SK-N-MC (cell line): ENCODE results near the gene HABP4.

Experiments
- DNase-seq: peaks from one replicate; pipeline ENCODE4 v3.0.0-alpha.2; 2011; ENCODE audit warnings: low read depth, low spot score
- H3K27ac ChIP-seq: fragments of 200-600 bp; sonication (generic); 2 replicates; pipeline ENCODE4 v1.5.1; 2016; ENCODE audit warnings: mixed run types
- H3K36me3 ChIP-seq: fragments of 200-600 bp; sonication (generic); 2 replicates; pipeline ENCODE4 v1.6.1; 2017; ENCODE audit warnings: antibody characterized with exemption, low read length, mixed read lengths; ENCODE audit not compliant: insufficient read depth
- H3K4me3 ChIP-seq: fragments of 200-600 bp; sonication (generic); 2 replicates; pipeline ENCODE4 v1.5.1; 2016
- H3K9ac ChIP-seq: fragments of 200-600 bp; sonication (generic); 2 replicates; pipeline ENCODE4 v1.8.0; 2017; ENCODE audit warnings: mixed run types, mixed read lengths; ENCODE audit not compliant: insufficient read length
- H3K9me3 ChIP-seq: fragments of 200-600 bp; sonication (generic); 2 replicates; pipeline ENCODE4 v1.6.1; 2017; ENCODE audit warnings: low read depth, mild to moderate bottlenecking, antibody characterized with exemption, low read length, moderate library complexity, mixed read lengths
- EZH2 ChIP-seq: fragments of 200-600 bp; sonication (generic); IDR thresholded peaks from one replicate; pipeline ENCODE4 v1.6.1; 2017; ENCODE audit warnings: antibody characterized with exemption
- FOXP2 ChIP-seq: optimal IDR thresholded peaks from 2 replicates; pipeline ENCODE3; 2011; ENCODE audit warnings: mild to moderate bottlenecking, moderate library complexity; ENCODE audit not compliant: insufficient read depth; ENCODE audit errors: extremely low read length, control extremely low read depth
- POLR2AphosphoS5 ChIP-seq: IDR thresholded peaks from 2 replicates; pipeline ENCODE4 v1.6.1; 2012; ENCODE audit warnings: mild to moderate bottlenecking, low read depth, low read length, borderline replicate concordance

Gene HABP4

DNA sequence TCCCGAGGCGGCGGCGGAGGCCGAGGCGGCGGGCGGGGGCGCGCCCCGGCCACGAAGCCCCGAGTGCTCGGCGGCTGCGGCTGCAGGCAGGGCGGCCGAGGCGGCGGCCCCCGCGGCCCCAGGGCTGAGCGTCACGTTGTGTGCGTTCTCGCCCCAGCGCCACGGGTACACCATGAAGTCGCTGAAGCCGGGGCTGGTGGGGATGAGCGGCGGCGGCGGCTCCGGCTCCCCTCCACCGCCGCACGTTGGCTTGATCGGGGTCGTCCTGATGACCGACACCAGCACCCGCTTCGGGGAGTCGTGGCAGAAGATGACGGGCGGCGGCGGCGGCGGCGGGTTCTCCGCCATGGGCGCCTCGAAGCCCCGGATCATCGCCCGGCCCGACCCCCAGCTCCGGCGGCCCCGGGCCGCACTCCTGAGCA, 32.3 kb upstream of the HABP4 start:
- DNase-seq, result no peak
- TF ChIP-seq FOXP2, result no peak
- TF ChIP-seq POLR2AphosphoS5, result no peak
- TF ChIP-seq EZH2, result no peak
- H3K4me3 ChIP-seq, result peak overlapping the region; percentile 82
- peak overlapping the region; percentile 84 for H3K27ac ChIP-seq
- H3K9ac ChIP-seq, result peak overlapping the region; percentile 94
- no peaks in the 10 kb centered on the region for H3K9me3 ChIP-seq
- 0 out of 2 replicates have a peak, but pooled peaks cover 3% of the 10 kb centered on the region for H3K36me3 ChIP-seq

DNA sequence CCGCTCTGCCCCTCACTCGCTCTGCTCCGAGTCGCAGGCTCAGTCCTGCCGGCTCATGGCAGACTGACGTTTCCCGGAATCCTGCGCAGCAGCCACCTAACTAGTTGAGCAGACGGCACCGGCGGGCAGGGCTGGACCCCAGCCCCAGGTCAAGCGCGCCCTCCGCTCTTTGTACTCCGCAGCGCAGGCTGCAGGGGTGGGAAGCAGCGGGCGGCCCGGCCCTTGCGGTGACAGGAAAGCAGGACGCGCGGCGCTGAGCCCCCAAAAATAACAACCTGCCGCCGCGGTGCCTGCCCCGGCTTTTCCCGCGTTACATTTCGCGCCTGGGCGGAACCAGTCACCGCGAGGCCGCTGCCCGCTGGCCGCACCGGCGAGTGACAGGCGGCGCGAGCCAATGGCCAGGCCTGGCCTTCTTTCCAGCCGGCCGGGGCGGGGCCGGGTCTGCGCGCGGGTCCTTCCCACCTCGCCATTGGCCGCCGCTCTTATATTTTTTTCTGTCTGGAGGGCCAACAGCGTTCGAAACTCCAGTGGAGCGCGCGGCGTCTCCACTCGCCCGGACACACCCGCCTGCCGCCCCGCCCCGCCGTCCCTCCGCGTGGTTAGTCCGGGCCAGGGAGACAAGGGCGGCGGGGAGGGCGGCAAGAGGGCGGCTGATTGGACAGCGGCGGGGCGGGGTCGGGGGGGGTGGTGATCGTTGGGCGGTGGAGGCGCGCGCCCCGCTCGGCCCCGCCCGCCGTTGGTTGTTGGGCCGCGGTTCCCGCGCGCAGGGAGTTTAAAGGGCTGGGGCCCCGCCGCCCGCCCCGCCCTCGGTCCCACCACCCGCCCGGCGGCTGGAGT, 31.7 kb upstream of the HABP4 start, which contains the start of gene ZNF367:
TSS of gene ZNF367 (minus strand) at position 288 of the 837 bp plus-strand sequence. CDS start 338 bp downstream, outside the sequence.
- Histone ChIP-seq H3K36me3 (0 out of 2 replicates have a peak, but pooled peaks cover 3% of the 10 kb centered on the region), H3K27ac (peak within 1 kb of the TSS; percentile 89), H3K4me3 (peak within 1 kb of the TSS; percentile 82), H3K9ac (peak within 1 kb of the TSS; percentile 94), H3K9me3 (no peaks in the 10 kb centered on the region)
- TF ChIP-seq FOXP2 (no peak), POLR2AphosphoS5 (peak; percentile 57)
- DNase-seq, result peak; percentile 73

DNA sequence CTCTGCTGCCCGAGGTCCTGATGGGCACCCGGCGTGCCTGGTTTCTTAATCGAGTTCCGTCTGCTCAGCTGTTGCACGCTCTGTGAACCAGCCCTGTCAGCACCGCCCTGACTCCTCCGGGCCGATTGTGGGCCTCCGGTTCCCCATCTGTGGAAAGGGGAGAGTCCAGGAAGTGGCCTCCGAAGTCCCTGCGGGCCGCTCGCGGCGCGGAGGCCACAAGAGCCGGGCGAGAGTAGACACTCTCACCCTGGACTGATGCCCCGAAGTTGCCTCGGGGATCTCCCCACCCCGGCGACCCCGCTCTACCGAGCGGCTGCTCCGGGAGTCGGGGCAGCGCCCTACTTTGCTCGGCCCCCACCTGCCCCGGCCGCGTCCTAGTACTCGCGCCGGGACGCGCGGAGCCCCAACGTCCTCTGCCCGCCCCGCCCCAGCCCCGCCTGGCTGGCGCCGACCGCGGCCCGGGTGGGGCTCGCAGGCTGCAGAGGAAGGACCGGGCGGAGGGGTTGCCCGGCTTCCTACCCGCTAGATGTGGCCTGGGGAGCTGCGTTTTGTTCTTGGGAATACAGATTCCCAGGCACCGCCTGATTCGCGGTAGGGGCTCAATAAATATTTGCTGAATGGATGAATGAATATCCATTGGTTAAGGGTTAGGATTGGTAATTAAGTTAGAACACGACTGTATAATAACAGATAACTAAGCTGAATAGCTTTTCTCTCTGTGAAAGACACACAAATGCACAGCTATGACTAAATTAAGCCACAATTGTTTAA, 30.9 kb upstream of the HABP4 start:
- Histone ChIP-seq H3K9ac (peak overlapping the region; percentile 87), H3K36me3 (0 out of 2 replicates have a peak, but pooled peaks cover 3% of the 10 kb centered on the region), H3K27ac (peak overlapping the region; percentile 89), H3K9me3 (no peaks in the 10 kb centered on the region), H3K4me3 (peak overlapping the region; percentile 82)
- TF ChIP-seq POLR2AphosphoS5, result peak; percentile 70
- TF ChIP-seq FOXP2, result no peak
- TF ChIP-seq EZH2, result no peak
- no peak for DNase-seq

DNA sequence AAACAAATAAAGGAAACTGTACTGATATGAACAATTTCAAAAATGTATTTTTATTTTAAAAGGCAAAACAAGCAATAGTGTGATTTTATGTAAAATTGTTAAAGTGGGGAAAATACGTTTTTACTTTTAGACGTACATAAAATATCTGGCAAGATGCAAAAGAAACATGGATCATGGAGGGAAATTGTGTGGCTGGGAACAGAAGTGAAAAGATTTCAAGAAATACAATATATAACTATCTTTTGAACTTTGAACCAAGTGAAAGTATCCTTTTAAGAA, 30.3 kb upstream of the HABP4 start:
- Histone ChIP-seq H3K27ac (peak overlapping the region; percentile 89), H3K4me3 (peak overlapping the region; percentile 82), H3K9ac (peak overlapping the region; percentile 87), H3K36me3 (0 out of 2 replicates have a peak, but pooled peaks cover 3% of the 10 kb centered on the region), H3K9me3 (no peaks in the 10 kb centered on the region)
- TF ChIP-seq EZH2 (no peak), POLR2AphosphoS5 (no peak), FOXP2 (no peak)
- no peak for DNase-seq

DNA sequence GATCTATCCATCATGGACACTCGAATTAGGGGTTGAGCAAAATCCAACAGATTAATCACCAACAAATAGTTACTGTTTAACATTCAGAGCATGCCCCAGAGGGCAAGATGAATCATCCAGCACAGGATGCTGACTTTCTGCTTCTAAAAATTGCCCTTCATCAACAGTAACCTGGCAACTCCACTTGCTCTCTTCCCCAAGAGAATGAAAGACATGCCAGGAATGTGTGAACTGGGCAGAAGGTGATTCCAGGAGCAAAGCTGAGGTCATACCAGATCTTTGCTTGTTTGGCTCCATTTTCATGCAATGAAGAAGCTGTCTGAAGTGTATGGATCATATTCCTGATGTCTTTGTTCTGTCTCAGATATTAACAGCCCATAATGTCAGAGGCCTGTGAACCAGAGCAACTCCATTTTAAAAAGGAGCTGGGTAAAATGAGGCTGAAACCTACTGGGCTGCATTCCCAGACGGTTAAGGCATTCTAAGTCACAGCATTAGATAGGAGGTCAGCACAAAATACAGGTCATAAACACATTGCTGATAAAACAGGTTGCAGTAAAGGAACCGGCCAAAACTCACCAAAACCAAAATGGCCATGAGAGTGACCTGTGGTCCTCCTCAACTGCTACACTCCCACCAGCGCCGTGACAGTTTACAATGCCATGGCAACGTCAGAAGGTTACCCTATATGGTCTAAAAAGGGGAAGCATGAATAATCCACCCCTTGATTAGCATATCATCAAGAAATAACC, 29.3 kb upstream of the HABP4 start:
- H3K4me3 ChIP-seq, result peak overlapping the region; percentile 82; the same call in 1 of the 2 replicates
- DNase-seq, result no peak

DNA sequence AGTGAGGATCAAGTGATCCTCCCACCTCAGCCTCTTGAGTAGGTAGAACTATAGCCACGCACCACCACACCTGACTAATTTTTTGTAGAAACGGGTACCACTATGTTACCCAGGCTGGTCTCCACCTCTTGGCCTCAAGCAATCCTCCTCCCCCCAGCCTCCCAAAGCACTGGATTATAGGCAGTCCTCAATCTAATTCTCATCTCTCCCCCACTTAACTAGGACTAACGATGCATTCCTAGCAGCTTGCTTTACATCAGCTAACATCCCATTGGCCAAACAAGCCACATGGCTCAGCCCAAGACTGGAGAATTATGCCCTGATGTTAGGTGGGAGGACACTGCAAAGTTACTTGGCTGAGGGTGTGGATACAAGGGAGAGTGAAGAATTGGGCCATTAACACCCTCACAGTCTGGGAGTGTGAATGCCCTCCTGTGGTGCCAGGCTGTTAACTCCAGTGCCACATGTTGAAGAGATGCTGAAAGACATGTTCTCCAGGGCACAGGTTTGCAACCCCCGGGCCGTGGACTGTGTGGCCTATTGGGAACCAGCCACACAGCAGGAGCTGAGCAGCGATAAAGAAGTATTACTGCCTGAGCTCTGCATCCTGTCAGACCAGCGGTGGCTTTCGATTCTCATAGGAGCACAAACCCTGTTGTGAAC, 26.5 kb upstream of the HABP4 start:
- Histone ChIP-seq H3K9me3 (no peaks in the 10 kb centered on the region), H3K36me3 (no peaks in the 10 kb centered on the region), H3K9ac (no peak overlapping the region), H3K27ac (no peak overlapping the region), H3K4me3 (no peak overlapping the region)
- TF ChIP-seq FOXP2, result no peak
- no peak for TF ChIP-seq POLR2AphosphoS5
- TF ChIP-seq EZH2, result no peak
- DNase-seq, result no peak

More for the DNA sequence above, 29.3 kb upstream of the HABP4 start:
- TF ChIP-seq POLR2AphosphoS5 (no peak), FOXP2 (no peak), EZH2 (no peak)
- Histone ChIP-seq H3K9ac (peak overlapping the region; percentile 87), H3K9me3 (no peaks in the 10 kb centered on the region), H3K36me3 (0 out of 2 replicates have a peak, but pooled peaks cover 3% of the 10 kb centered on the region), H3K27ac (peak overlapping the region; percentile 89)

DNA sequence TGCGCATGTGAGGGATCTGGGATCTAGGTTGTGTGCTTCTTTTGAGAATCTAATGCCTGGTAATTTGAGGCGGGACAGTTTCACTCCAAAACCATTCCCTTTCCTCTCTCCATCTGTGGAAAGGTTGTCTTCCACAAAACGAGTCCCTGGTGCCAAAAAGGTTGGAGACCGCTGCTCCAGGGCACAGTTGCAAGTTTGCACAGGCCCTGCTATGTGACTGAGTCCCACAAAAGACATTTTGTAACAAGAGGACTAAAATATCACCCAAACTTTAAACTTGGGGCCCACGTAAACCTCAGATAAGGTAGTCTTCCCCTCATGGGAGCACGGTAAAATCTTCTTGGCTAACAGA, 26.0 kb upstream of the HABP4 start:
- Histone ChIP-seq H3K9ac (no peak overlapping the region), H3K36me3 (no peaks in the 10 kb centered on the region)
- no peak for DNase-seq

More for the DNA sequence above, 26.0 kb upstream of the HABP4 start:
- 0 out of 2 replicates have a peak overlapping the region, but pooled peaks have one; percentile 13 for H3K27ac ChIP-seq
- no peak overlapping the region for H3K4me3 ChIP-seq
- no peaks in the 10 kb centered on the region for H3K9me3 ChIP-seq
- no peak for TF ChIP-seq EZH2
- no peak for TF ChIP-seq FOXP2
- TF ChIP-seq POLR2AphosphoS5, result no peak
